ENCODE data around the gene ZNF784.

GRCh38 chr19:55600662-55601028, 23.7 kb downstream of the ZNF784 start:
- TF ChIP-seq CTCF (IDR thresholded peaks at IDR 0.05; ENCODE audit: borderline replicate concordance, extremely low read depth, low read length, poor library complexity, severe bottlenecking): no peak
- no peak for TF ChIP-seq EZH2 (IDR thresholded peaks at IDR 0.05; ENCODE audit: borderline replicate concordance, low read depth, low read length, severe bottlenecking)
